ENCODE data around the gene APOL6.
"Not testable (repeated sequence)": the region's sequence is repeated elsewhere in the genome, so short reads cannot be mapped to it uniquely, and the experiment has no call there.

APOL6 gene

GRCh38 chr22:35683560-35683959 lies 35.3 kb downstream of the APOL6 start:
- DNase-seq: no peak

- peak; percentile 45 for DNase-seq
These were observed 36.0 kb downstream of the APOL6 start for GRCh38 chr22:35684270-35684700.

- DNase-seq: no peak
These were observed 36.5 kb downstream of the APOL6 start for GRCh38 chr22:35684732-35685131.

- no peak for DNase-seq
These were observed 37.5 kb downstream of the APOL6 start for GRCh38 chr22:35685731-35686130.

GRCh38 chr22:35686298-35686697 lies 38.1 kb downstream of the APOL6 start:
- no peak for DNase-seq

GRCh38 chr22:35687461-35687860 lies 39.2 kb downstream of the APOL6 start:
- no peak for DNase-seq

- DNase-seq: no peak
These were observed 40.8 kb downstream of the APOL6 start for GRCh38 chr22:35688913-35689675.

- no peak for DNase-seq
These were observed 41.8 kb downstream of the APOL6 start for GRCh38 chr22:35690001-35690400.

GRCh38 chr22:35695202-35695601 lies 47.0 kb downstream of the APOL6 start:
- DNase-seq: no peak

- DNase-seq: no peak
These were observed 48.9 kb downstream of the APOL6 start for GRCh38 chr22:35697142-35697541.

GRCh38 chr22:35699852-35700251 lies 51.6 kb downstream of the APOL6 start:
- not testable (repeated sequence) for DNase-seq

GRCh38 chr22:35703861-35704584 lies 55.8 kb downstream of the APOL6 start:
- DNase-seq: no peak

GRCh38 chr22:35705141-35705540 lies 56.9 kb downstream of the APOL6 start:
- no peak for DNase-seq

- no peak for DNase-seq
These were observed 60.2 kb downstream of the APOL6 start for GRCh38 chr22:35708453-35708852.

- DNase-seq: no peak
These were observed 60.7 kb downstream of the APOL6 start for GRCh38 chr22:35708917-35709316.

GRCh38 chr22:35711336-35711735 lies 63.1 kb downstream of the APOL6 start:
- DNase-seq: no peak

GRCh38 chr22:35712672-35713071 lies 64.4 kb downstream of the APOL6 start:
- DNase-seq: peak; percentile 12

GRCh38 chr22:35717572-35717971 lies 69.3 kb downstream of the APOL6 start, which contains the start of gene APOL5:
APOL5 (plus strand) TSS chr22:35717872; CDS start chr22:35717872, 0 bp downstream.
- DNase-seq: no peak
